K562 (cell line): Measurements from ENCODE around the gene ZNF521. TPM values are rescaled to one million over a fixed set of nuclear protein-coding genes. Genes with fewer than 3 reads are reported as not detected.

Experiments used
- ATAC-seq: fragments of 200-7000 bp; cut with Tn5 transposase; 3 replicates; pipeline ENCODE4 v1.9.1; 2020; ENCODE audit warnings: moderate library complexity
- BruUV-seq: library from RNA; stranded (reverse); fragments of 400-500 nt; replicated peaks from 2 replicates; lab custom pipeline; 2021; lab: Mats Ljungman, UMichigan
- CTCF ChIA-PET: fragments of 300-600 bp; formaldehyde crosslinking; extraction: SDS; loops from one replicate; lab custom pipeline; 2021; ENCODE audit warnings: low intra/inter-chr PET ratio; lab: Yijun Ruan, JAX
- POLR2A ChIA-PET: fragments of 300-600, 350-650 bp; sonication (Branson Sonifier 250); formaldehyde crosslinking; extraction: SDS; loops from one replicate; lab custom pipeline; 2021; ENCODE audit warnings: antibody characterized with exemption, inconsistent platforms; lab: Yijun Ruan, JAX
- DNase-seq, 4 experiments: peaks; one replicate each; pipeline versions ENCODE4 v3.0.0 to v3.0.0-alpha.2; 2011 to 2018; ENCODE audit warnings: low spot score in 3 of 4, mixed read lengths in 3 of 4; ENCODE audit errors: extremely low read depth in 1 of 4
- FAIRE-seq: peaks from 2 replicates; lab custom pipeline; 2011; peaks lifted over from hg19 to GRCh38; lab: Jason Lieb, UNC
- H2AFZ ChIP-seq: 2 replicates; pipeline ENCODE4 v1.6.0; 2011; ENCODE audit warnings: low read depth, low read length, control low read depth, inconsistent platforms
- H3K27ac ChIP-seq: fragments of 200-600 bp; 3 replicates; pipeline ENCODE4 v1.8.0; 2011; ENCODE audit warnings: low read depth, mild to moderate bottlenecking, control low read depth, inconsistent platforms, low read length, moderate library complexity, mixed read lengths; ENCODE audit errors: extremely low read depth
- H3K27me3 ChIP-seq, 2 experiments: fragments of 300-600 bp in 1 of 2; 2 replicates in 1 of 2; 3 replicates in 1 of 2; pipeline versions ENCODE4 v1.6.0 to v1.8.0; 2011; ENCODE audit warnings: inconsistent platforms in 2 of 2, low read length in 2 of 2, mild to moderate bottlenecking in 1 of 2, mixed read lengths in 1 of 2, moderate library complexity in 1 of 2; ENCODE audit not compliant: control insufficient read depth in 2 of 2, insufficient read depth in 2 of 2
- H3K36me3 ChIP-seq: fragments of 300-600 bp; 3 replicates; pipeline ENCODE4 v1.8.0; 2011; ENCODE audit warnings: mild to moderate bottlenecking, low read length, inconsistent platforms; ENCODE audit not compliant: control insufficient read depth, insufficient read depth
- H3K4me1 ChIP-seq, 2 experiments: fragments of 200-600 bp in 1 of 2; replicated peaks in 1 of 2; 2 replicates in 1 of 2; 3 replicates in 1 of 2; pipeline versions ENCODE4 v1.5.1 to v1.8.0; 2011; ENCODE audit warnings: inconsistent platforms in 2 of 2, low read length in 2 of 2, mild to moderate bottlenecking in 1 of 2, mixed read lengths in 1 of 2, moderate library complexity in 1 of 2; ENCODE audit not compliant: control insufficient read depth in 2 of 2, insufficient read depth in 2 of 2
- H3K4me2 ChIP-seq: 2 replicates; pipeline ENCODE4 v1.6.1; 2011; ENCODE audit warnings: low read length, control low read depth, inconsistent platforms, mixed read lengths; ENCODE audit not compliant: insufficient read depth
- H3K4me3 ChIP-seq: fragments of 200-600 bp; sonication (generic), shearing (Covaris generic); 2 replicates; pipeline ENCODE4 v1.5.1; 2016; ENCODE audit warnings: control low read depth, inconsistent platforms
- H3K79me2 ChIP-seq: fragments of 200-600 bp; 3 replicates; pipeline ENCODE4 v1.8.0; 2011; ENCODE audit warnings: low read length, inconsistent platforms; ENCODE audit not compliant: control insufficient read depth, insufficient read depth
- H3K9ac ChIP-seq, 2 experiments: 2 replicates each; pipeline versions ENCODE4 v1.6.0 to v1.6.1; 2011; ENCODE audit warnings: low read depth in 2 of 2, low read length in 2 of 2, control low read depth in 1 of 2, inconsistent platforms in 1 of 2, mild to moderate bottlenecking in 1 of 2, mixed read lengths in 1 of 2; ENCODE audit not compliant: insufficient read depth in 1 of 2
- H3K9me1 ChIP-seq: one replicate; pipeline ENCODE4 v1.6.0; 2011; ENCODE audit warnings: inconsistent platforms, mild to moderate bottlenecking, low read length, moderate library complexity; ENCODE audit not compliant: control insufficient read depth, insufficient read depth
- H3K9me3 ChIP-seq: replicated peaks from 2 replicates; pipeline ENCODE4 v1.5.1; 2011; ENCODE audit warnings: low read depth, low read length, inconsistent platforms; ENCODE audit not compliant: control insufficient read depth, insufficient read depth
- H4K20me1 ChIP-seq: replicated peaks from 2 replicates; pipeline ENCODE4 v1.6.1; 2011; ENCODE audit warnings: low read length, inconsistent platforms, mixed read lengths; ENCODE audit not compliant: control insufficient read depth, insufficient read depth
- AFF1 ChIP-seq, 2 experiments: fragments of 450-650 bp; IDR thresholded peaks; 2 replicates each; pipeline ENCODE4 v1.6.1; 2018; ENCODE audit warnings: mild to moderate bottlenecking in 2 of 2, low read depth in 1 of 2; ENCODE audit not compliant: partially characterized antibody in 2 of 2
- CEBPG ChIP-seq, 3 experiments: fragments of 200-800 bp in 1 of 3; sonication (Bioruptor generic) in 1 of 3; sonication (generic) in 1 of 3; formaldehyde crosslinking in 1 of 3; IDR thresholded peaks in 2 of 3; conservative IDR thresholded peaks in 1 of 3; 2 replicates each; pipeline versions ENCODE4 v1.6.1 to v1.8.0; 2016 to 2022; ENCODE audit warnings: missing compliant biosample characterization in 2 of 3, missing genetic modification characterization in 2 of 3, mild to moderate bottlenecking in 1 of 3, missing genetic modification reagents in 1 of 3
- WGBS: fragments of 100-300 bp; shearing (Covaris generic); methylation state at CpG from one replicate; pipeline ENCODE4 v1.1.6; 2016; ENCODE audit warnings: low coverage, mixed read lengths; ENCODE audit not compliant: insufficient coverage; ENCODE audit errors: missing lambda C conversion rate; 5-methylcytosine and 5-hydroxymethylcytosine counted together
- in situ Hi-C: fragments of 300-500 bp; cut with MboI; formaldehyde crosslinking; loops from 4 replicates; pipeline ENCODE4 v1.15.0; 2018; ENCODE audit warnings: inconsistent platforms, mixed read lengths
- intact Hi-C: fragments of 100-400 bp; cut with micrococcal nuclease; formaldehyde crosslinking; loops from 2 replicates; pipeline ENCODE4 v1.14.2; 2022
- polyA plus RNA-seq, 8 experiments: library from polyadenylated mRNA; depleted of rRNA in 4 of 8; stranded (reverse) in 5 of 8; unstranded in 3 of 8; fragments of >200 nt; fragmentation: Nextera tagmentation in 2 of 8; fragmentation: Illumina TruSeq in 1 of 8; extraction: Ambion mirVana in 2 of 8; extraction: Trizol in 1 of 8; gene quantifications; 2 replicates each; pipeline versions ENCODE4 v1.2.1 to v1.2.3, GENCODE V29; 2011 to 2014; ENCODE audit warnings: inconsistent platforms in 1 of 8, missing spikeins in 1 of 8
- total RNA-seq, 7 experiments: library from RNA; depleted of rRNA in 6 of 7; stranded (reverse); fragments of >200 nt in 6 of 7; fragmentation: Illumina TruSeq in 2 of 7; extraction: Trizol in 2 of 7; gene quantifications; 2 replicates each; pipeline versions ENCODE4 v1.2.1 to v1.2.3, GENCODE V29; 2011 to 2021; ENCODE audit warnings: low replicate concordance in 1 of 7

Gene ZNF521
- total and polyA plus RNA-seq, 9 of the 15 experiments (the other 6 are each of a cell fraction or from before 2014, with no cell fraction given): 1.2 to 5.8 (median 1.6) TPM

GRCh38 chr18:25308381-25308780 is 43.6 kb downstream of the ZNF521 start:
- FAIRE-seq: no peak
- no peak overlapping the region for H3K27ac ChIP-seq

More at GRCh38 chr18:25308381-25308780, 43.6 kb downstream of the ZNF521 start:
- ATAC-seq: no peak
- no peak overlapping the region for H2AFZ ChIP-seq
- H3K4me2 ChIP-seq: no peak overlapping the region
- intact Hi-C loops: no loop called here
- BruUV-seq: no TSS peak
- DNase-seq: no peak
- in situ Hi-C loops: no loop called here
- H3K36me3 ChIP-seq: no peaks in the 10 kb centered on the region
- no peaks in the 10 kb centered on the region for H3K27me3 ChIP-seq
- POLR2A ChIA-PET: no interaction called here
- CTCF ChIA-PET: no interaction called here
- TF ChIP-seq CEBPG (CRISPR knock-in tag; IDR thresholded peaks at IDR 0.05) (no peak), CEBPG (tag; conservative IDR thresholded peaks at IDR 0.05 in 1 of 2, IDR thresholded peaks at IDR 0.05 in 1 of 2) (peak in 1 of 2 experiments; percentile 16; a peak in 1 of 4 replicates), AFF1 (IDR thresholded peaks at IDR 0.05; ENCODE audit: low read depth in 1 of 2, partially characterized antibody in 2 of 2) (no peak)
- TF ChIP-seq, all 486 proteins: peak for 1
- no peak overlapping the region for H3K9ac ChIP-seq
- H3K79me2 ChIP-seq: no peaks in the 10 kb centered on the region
- H4K20me1 ChIP-seq: no peaks in the 10 kb centered on the region
- WGBS: 3% methylated on average over 3 of the region's 3 CpGs
- H3K9me3 ChIP-seq: no peaks in the 10 kb centered on the region
- H3K9me1 ChIP-seq: no peaks in the 10 kb centered on the region
- H3K4me1 ChIP-seq: no peaks in the 10 kb centered on the region
- no peak overlapping the region for H3K4me3 ChIP-seq
